Thyroid gland (tissue), 4 donors: Measurements from ENCODE around the gene PTCHD4.

ENCODE experiments used
- CTCF ChIP-seq, 6 experiments: fragments of 200-600 bp in 3 of 6; fragments of 450-650 bp in 3 of 6; sonication (generic) in 3 of 6; IDR thresholded peaks; one replicate each; pipeline ENCODE4 v1.5.1; 2016 to 2019; ENCODE audit warnings: antibody characterized with exemption in 6 of 6, mild to moderate bottlenecking in 2 of 6, inconsistent platforms in 1 of 6, moderate library complexity in 1 of 6
- POLR2A ChIP-seq, 2 donors: fragments of 450-650 bp; IDR thresholded peaks; one replicate each; pipeline ENCODE4 v1.6.1; 2017; ENCODE audit warnings: antibody characterized with exemption in 2 of 2, mild to moderate bottlenecking in 2 of 2, moderate library complexity in 1 of 2

- TF ChIP-seq CTCF (IDR thresholded peaks at IDR 0.05) (no peak), POLR2A (IDR thresholded peaks at IDR 0.05) (no peak)
Measured at GRCh38 chr6:48110436-48111142, 408 bp downstream of the PTCHD4 start.
